Smooth muscle cell of the brain vasculature (primary cell): ENCODE data around the gene APLF.
"Not testable (repeated sequence)": the region's sequence is repeated elsewhere in the genome, so short reads cannot be mapped to it uniquely, and the experiment has no call there.

Experiments used
- DNase-seq: peaks from one replicate; pipeline ENCODE4 v3.0.0-alpha.2; 2012; ENCODE audit warnings: low read depth, low spot score

Gene APLF

GRCh38 chr2:68475576-68475975 is 8.2 kb downstream of the APLF start:
- DNase-seq, result no peak

DNA sequence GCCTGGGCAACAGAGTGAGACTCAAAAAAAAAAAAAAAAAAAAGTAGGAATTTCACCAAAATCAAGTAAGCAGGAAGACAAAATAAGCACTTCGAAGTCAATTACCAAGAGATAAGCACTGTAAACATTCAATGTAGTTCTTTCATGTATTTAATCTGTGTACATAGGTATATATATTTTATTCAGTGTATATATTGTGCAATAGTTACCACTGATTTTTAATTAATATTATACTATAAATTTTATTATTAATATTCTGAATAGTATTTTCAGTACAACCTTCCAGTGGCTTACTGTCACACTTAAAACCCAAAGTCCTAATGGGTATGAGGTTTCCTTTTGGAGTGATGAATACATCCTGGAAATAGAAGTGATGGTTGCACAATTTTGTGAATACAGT is 9.1 kb downstream of the APLF start:
- no peak for DNase-seq

GRCh38 chr2:68478688-68479087 is 11.3 kb downstream of the APLF start:
- DNase-seq, result no peak

GRCh38 chr2:68482296-68482820 is 15.0 kb downstream of the APLF start:
- DNase-seq, result no peak

DNA sequence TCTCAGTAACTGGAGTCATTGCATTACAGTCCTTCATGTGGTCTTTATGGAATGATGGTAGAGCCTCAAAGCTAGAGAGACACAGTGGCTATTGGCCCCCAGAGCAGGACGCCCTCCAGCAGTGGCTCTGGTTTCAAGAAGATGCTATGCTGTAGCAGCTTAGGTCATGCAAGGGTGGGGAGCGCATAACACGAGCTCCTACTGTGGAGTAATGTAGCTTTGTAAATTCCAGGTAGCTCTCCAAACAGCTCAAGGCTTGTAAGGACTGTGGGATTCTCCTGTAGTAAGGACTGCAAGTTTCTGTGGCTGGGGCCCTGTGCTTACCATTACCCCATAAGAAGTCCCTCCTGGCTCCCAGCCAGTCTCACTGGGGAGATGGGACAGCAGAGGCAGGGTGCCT is 15.6 kb downstream of the APLF start:
- no peak for DNase-seq

DNA sequence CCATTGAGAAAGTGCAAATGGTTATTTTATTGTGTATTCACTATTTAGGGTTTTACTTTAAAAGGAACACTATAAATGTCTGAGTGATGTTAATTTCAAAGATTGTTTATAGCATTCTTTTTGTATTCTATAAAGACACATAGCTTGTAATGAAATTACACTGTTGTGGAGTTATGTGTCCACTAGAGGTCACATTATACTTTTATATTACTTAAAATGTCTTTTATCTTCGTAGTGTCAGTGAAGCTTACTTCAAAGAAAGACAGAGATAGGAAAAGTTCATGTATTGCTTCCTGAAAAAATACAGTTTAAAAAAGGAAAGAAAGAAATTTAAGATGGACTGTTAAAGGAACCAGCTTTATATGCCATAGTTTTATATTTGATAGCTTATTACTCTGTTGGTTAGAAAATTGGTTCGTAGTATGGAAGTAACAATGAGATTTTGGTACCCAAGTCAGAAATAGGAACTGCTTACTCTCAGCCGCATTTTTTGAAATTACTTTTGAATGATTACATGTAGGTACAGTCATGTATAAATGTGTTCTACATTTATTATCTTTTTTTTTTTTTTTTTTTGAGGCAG is 20.5 kb downstream of the APLF start:
- DNase-seq, result no peak

GRCh38 chr2:68488605-68489004 is 21.2 kb downstream of the APLF start:
- DNase-seq, result not testable (repeated sequence)

GRCh38 chr2:68489282-68489681 is 21.9 kb downstream of the APLF start:
- DNase-seq, result no peak

- no peak for DNase-seq
Observed at GRCh38 chr2:68491582-68491981, 24.2 kb downstream of the APLF start.

GRCh38 chr2:68499133-68499532 is 31.7 kb downstream of the APLF start:
- no peak for DNase-seq

DNA sequence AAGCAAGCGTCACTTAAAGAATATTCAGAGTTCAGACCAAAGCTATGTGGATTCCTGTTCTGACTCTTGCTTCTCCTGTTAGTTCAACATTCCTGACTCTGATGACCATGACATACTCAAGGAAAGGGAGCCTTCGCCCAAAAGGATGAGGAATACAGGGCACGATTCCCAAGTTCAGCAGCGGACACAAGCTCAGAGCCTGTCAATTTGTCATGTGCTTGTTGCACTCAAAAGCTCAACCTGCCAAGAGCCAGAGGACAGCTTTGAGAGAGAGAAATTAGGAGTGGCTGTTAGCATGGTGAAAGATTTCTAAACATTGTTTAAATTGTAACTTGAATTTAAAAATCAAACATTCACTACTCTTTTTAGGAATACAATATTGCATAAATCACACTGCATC is 33.3 kb downstream of the APLF start:
- no peak for DNase-seq

GRCh38 chr2:68501768-68502167 is 34.4 kb downstream of the APLF start:
- no peak for DNase-seq

DNA sequence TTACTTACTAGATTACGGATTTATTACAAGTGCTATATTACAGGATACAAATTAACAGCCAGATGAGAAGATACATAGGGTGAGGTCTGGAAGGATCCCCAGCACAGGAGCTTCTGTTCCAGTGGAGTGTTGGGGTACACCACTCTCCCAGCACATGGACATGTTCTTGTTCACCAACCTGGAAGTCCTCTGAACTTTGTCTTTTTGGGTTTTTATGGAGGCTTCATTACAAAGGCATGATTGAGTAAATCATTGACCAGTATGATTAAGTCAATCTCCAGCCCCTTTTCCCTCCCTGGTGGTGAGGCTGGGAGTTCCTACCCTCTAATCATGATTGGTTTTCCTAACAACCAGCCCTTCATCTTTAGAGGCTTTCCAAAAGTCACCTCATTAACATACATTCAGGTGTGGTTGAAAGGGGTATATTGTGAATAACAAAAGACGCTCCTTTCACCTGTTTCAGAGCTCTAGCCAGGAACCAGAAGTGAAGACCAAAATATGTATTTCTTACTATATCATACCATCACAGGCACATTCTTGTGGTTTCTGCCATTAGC is 38.3 kb downstream of the APLF start:
- no peak for DNase-seq

- no peak for DNase-seq
Observed at GRCh38 chr2:68506170-68506569, 38.8 kb downstream of the APLF start.

- DNase-seq, result no peak
Observed at GRCh38 chr2:68512326-68512725, 44.9 kb downstream of the APLF start.

- no peak for DNase-seq
Observed at GRCh38 chr2:68512966-68513365, 45.6 kb downstream of the APLF start.

GRCh38 chr2:68514316-68514929 is 47.0 kb downstream of the APLF start:
- DNase-seq, result no peak

DNA sequence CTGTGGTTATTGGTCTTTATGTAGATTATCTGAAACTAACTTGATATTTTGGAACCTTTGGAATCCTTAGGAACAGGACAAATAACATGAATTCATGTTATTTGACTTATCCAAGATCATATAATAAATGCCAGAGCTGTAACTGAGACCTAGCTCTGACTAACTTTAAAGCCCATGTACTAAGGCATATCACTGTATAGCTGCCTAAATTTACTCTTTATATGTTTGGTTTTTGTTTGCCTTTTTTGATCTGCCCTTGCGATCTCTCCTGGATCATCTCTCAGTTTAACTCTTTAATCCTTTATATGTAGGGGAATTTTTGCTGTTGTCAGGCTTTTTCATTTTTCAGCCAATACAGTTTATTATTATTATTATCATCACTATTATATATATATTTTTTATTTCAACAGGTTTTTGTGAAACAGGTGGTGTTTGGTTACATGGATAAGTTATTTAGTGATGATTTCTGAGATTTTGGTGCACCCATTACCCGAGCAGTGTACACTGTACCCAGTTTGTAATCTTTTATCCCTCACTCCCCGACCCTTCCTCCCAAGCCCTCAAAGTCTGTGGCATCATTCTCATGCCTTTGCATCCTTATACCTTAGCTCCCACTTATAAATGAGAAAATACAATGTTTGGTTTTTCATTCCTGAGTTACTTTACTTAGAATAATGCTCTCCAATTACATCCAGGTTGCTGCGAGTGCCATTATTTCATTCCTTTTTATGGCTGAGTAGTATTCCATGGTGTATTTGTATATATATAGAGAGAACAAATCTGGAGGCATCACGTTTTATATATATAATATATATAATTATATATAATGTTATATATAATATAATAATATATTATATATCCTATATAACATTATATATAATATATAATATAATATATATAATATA is 48.9 kb downstream of the APLF start:
- no peak for DNase-seq

DNA sequence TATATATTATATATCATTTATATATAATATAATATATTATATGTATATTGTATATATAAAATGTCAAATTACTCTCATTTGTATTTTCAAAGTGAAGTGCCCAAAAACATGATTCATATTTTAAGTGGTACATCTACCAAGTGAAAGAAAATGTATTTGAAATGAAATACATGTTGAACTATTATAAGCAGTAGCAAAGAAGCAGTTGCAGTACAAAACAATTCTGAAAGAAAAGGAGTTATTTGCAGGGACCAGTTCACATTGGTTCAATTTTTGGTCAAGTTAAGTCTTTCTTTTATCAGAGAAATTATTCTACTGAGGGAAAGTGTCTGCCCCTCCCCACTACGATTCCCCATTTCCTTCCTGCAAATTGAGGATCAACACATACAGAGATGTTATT is 51.9 kb downstream of the APLF start:
- no peak for DNase-seq

- DNase-seq, result no peak
Observed at GRCh38 chr2:68521037-68521436, 53.7 kb downstream of the APLF start.

GRCh38 chr2:68526943-68527342 is 59.6 kb downstream of the APLF start:
- not testable (repeated sequence) for DNase-seq
